Thoracic aorta (tissue), 2 donors: ENCODE data around the gene MYOM1. TPM values are rescaled to one million over a fixed set of nuclear protein-coding genes. Genes with fewer than 3 reads are reported as not detected.

Source experiments
- ATAC-seq: fragments of 150-250 bp; one replicate; pipeline ENCODE4 v1.8.0; 2017; ENCODE audit warnings: low read depth; ENCODE audit not compliant: insufficient number of reproducible peaks, low FRiP score
- DNase-seq: peaks from one replicate; pipeline ENCODE4 v3.0.0-alpha.2; 2020; ENCODE audit warnings: low spot score
- H3K27ac ChIP-seq, 2 donors: fragments of 200-600 bp; sonication (generic); 1 replicate in 1 of 2; 2 replicates in 1 of 2; pipeline ENCODE4 v1.5.1; 2016; ENCODE audit warnings: mild to moderate bottlenecking in 2 of 2, moderate library complexity in 2 of 2
- H3K27me3 ChIP-seq: fragments of 200-600 bp; sonication (generic); replicated peaks from 2 replicates; pipeline ENCODE4 v1.6.0; 2016; ENCODE audit warnings: mild to moderate bottlenecking; ENCODE audit not compliant: insufficient read depth
- H3K36me3 ChIP-seq: fragments of 200-600 bp; sonication (generic); one replicate; pipeline ENCODE4 v1.5.1; 2016
- H3K4me1 ChIP-seq, 2 donors: fragments of 200-600 bp; sonication (generic); 1 replicate in 1 of 2; 2 replicates in 1 of 2; pipeline versions ENCODE4 v1.5.1 to v1.6.0; 2016; ENCODE audit warnings: low read depth in 2 of 2, mild to moderate bottlenecking in 1 of 2; ENCODE audit not compliant: control insufficient read depth in 1 of 2
- H3K4me3 ChIP-seq: fragments of 200-600 bp; sonication (generic); 2 replicates; pipeline ENCODE4 v1.5.1; 2016; ENCODE audit warnings: mild to moderate bottlenecking
- H3K9me3 ChIP-seq: fragments of 200-600 bp; sonication (generic); 2 replicates; pipeline ENCODE4 v1.5.1; 2016
- total RNA-seq, 2 donors: library from RNA; depleted of rRNA; stranded (reverse); fragments of >200 nt; gene quantifications; one replicate each; pipeline versions ENCODE4 v1.1.0 to v1.2.3, GENCODE V29; 2016
- TF ChIP-seq, protein P1 (sequence below): fragments of 200-600 bp; sonication (generic); IDR thresholded peaks from one replicate; pipeline ENCODE4 v1.5.1; 2019; ENCODE audit warnings: antibody characterized with exemption

MYOM1 gene
- total RNA-seq, 2 donors from 2014 or later, result 16.1 to 27.2 TPM

DNA sequence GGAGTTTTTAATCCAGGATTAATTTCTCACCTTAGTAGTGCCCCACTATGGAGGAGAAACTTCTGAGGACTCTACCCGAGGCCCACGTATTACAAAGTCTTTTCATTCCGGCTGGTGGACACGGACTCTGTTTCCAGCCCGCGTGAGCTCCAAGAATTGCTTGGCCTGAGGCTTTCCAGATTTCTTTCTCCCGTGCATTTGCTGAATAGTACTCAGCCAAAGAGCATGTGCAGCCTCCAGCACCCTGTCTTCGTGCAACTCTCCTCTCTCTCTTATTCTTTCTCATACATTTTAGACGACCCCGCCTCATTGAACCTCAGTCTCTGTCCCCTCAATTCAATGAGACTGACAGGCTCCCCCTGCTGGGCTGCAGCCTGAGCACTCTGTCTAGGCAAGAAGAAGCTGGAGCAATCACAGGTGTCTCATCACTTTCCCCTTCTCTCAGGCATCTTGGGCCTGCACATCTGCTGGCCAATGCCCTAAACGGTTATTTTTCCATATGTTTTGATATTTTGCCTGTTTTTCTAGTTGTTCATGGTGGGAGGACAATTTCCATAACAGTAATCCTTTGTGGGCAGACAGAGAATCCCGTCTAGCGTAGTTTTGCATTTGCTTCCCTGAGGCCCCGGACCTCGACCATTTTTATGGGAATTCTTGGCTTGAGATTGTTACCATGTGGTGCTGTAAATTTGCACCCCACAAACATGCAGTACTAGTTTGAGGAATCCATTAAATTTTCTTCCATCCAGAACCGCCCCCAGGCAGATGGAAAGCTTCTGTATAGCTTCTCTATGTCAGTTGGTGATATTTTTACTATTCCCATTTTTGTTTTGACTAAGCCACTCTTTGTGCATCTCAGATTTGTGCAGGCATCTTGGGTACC, 156.7 kb downstream of the MYOM1 start:
- Histone ChIP-seq H3K27ac (no peak overlapping the region), H3K36me3 (no peaks in the 10 kb centered on the region), H3K4me3 (peak overlapping the region; percentile 52), H3K9me3 (no peaks in the 10 kb centered on the region), H3K27me3 (no peaks in the 10 kb centered on the region), H3K4me1 (peaks cover 0 to 11% of the 10 kb centered on the region in 2 donors)
- peak; percentile 21 for DNase-seq
- ATAC-seq, result no peak
- TF ChIP-seq, protein P1, sequence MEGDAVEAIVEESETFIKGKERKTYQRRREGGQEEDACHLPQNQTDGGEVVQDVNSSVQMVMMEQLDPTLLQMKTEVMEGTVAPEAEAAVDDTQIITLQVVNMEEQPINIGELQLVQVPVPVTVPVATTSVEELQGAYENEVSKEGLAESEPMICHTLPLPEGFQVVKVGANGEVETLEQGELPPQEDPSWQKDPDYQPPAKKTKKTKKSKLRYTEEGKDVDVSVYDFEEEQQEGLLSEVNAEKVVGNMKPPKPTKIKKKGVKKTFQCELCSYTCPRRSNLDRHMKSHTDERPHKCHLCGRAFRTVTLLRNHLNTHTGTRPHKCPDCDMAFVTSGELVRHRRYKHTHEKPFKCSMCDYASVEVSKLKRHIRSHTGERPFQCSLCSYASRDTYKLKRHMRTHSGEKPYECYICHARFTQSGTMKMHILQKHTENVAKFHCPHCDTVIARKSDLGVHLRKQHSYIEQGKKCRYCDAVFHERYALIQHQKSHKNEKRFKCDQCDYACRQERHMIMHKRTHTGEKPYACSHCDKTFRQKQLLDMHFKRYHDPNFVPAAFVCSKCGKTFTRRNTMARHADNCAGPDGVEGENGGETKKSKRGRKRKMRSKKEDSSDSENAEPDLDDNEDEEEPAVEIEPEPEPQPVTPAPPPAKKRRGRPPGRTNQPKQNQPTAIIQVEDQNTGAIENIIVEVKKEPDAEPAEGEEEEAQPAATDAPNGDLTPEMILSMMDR, result peak; percentile 77

DNA sequence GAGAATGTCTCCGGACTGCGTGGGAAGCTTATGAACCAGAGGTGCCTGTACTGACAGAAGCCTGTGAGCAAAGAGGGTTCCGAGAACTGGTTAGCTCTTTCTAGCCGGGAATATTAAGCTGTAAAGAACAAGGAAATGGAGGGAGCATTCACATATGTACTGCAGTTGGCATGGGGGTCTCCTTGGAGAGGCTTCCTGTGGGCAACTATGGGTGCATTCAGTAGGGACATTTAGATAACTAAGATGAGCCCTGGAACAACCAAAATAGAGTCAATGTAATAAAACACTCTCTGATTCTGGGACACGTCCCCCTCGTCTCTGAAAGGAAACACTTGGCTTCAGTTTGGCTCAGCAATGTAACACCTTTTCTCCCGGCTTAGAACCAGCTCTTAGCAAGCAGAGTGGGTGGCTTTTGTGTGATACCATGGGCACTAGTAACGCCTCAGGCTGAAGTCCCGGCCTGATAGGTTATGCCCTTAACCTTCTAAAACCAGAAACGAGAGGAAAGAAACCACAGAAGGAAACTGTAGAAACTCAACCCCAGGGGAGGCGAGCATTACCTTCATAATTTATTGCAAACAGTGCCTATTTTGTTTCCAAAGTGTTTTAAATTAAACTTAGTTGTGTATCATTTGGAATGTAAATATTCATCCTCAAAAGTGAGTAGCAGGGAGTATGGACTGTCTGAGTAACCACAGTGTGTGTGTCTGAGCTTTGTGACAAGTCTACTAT, 158.0 kb downstream of the MYOM1 start:
- Histone ChIP-seq H3K27me3 (no peaks in the 10 kb centered on the region), H3K4me3 (no peak overlapping the region), H3K27ac (no peak overlapping the region), H3K9me3 (no peaks in the 10 kb centered on the region), H3K36me3 (no peaks in the 10 kb centered on the region), H3K4me1 (peaks cover 0 to 11% of the 10 kb centered on the region in 2 donors)
- DNase-seq, result no peak
- TF ChIP-seq, protein P1, result no peak
- no peak for ATAC-seq

DNA sequence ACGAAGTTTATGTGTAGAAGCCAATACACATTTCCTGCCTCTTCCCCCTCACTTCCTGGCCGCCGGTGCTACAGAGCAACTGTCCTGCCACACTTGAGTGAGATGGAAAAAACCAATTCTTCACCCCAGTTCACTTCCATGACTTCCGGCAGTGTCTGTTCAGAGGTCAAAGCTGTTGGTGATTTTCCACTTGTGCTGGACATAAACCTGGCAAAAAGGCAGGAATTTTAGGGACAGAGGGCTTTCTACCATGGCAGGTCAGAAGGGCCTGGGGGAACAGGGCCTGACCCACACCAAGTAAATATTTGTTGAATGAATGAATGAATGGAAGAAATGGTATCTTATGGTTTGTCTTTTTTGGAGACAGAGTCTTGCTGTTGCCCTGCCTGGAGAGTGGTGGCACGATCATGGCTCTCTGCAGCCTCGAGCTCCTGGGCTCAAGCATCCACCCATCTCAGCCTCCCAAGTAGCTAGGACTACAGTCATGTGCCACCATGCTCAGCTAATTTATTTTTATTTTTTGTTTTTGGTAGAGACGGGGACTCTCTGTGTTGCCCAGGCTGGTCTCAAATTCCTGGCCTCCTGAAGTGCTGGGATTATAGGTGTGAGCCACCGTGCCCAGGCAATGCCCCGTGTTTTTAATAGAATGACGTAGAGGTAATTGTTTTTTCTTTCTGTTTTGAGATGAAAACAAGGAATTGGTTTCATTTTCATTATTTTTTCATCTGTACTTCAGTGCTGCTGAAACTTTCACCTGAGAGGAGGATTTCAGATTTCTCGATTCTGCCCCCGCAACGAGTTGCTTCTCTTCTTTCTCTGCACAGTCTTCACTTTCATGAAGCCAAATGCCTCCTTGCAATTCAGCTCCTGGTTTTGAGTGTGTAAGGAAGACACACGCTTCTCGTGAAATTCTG, 158.8 kb downstream of the MYOM1 start:
- H3K4me1 ChIP-seq, result peaks cover 0 to 11% of the 10 kb centered on the region in 2 donors
- TF ChIP-seq, protein P1, result no peak
- no peaks in the 10 kb centered on the region for H3K36me3 ChIP-seq
- no peak for ATAC-seq
- no peaks in the 10 kb centered on the region for H3K9me3 ChIP-seq
- no peak for DNase-seq
- no peak overlapping the region for H3K27ac ChIP-seq
- H3K27me3 ChIP-seq, result no peaks in the 10 kb centered on the region
- H3K4me3 ChIP-seq, result no peak overlapping the region

DNA sequence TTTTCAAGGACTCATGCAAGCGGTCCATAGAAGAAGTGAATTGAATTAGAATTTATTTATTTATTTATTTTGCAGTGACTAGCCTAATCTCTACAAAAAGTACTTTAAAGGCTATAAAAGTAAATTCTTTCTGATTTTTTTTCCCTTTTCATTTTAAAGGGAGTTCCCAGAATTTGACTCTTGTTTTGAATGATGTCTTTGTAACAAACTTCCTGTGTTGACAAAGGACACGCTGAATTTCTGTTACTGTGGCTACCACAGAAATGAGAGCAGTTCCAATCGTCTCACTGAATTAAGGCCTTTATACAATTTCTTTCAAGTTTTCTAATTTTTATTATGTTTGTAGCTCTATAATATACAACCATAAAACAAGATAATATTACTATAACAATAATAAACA, 160.5 kb downstream of the MYOM1 start:
- H3K27me3 ChIP-seq, result no peaks in the 10 kb centered on the region
- no peaks in the 10 kb centered on the region for H3K9me3 ChIP-seq
- H3K4me3 ChIP-seq, result no peak overlapping the region
- H3K4me1 ChIP-seq, result peaks cover 0 to 11% of the 10 kb centered on the region in 2 donors
- TF ChIP-seq, protein P1, result no peak
- no peaks in the 10 kb centered on the region for H3K36me3 ChIP-seq
- ATAC-seq (no peak), DNase-seq (no peak)
- H3K27ac ChIP-seq, result no peak overlapping the region
